Memory B cell (primary cell): Measurements from ENCODE around the gene CSH2.
A peak's percentile ranks its signal among the peaks of the same experiment; 100 is the strongest.
"Not testable (repeated sequence)": the region's sequence is repeated elsewhere in the genome, so short reads cannot be mapped to it uniquely, and the experiment has no call there.

Experiments used
- ATAC-seq: fragments of 150-1000 bp; cut with Tn5 transposase; 2 replicates; pipeline ENCODE4 v1.10.0; 2021; ENCODE audit warnings: low read depth, mild to moderate bottlenecking, moderate library complexity
- DNase-seq, 2 donors: peaks; one replicate each; pipeline ENCODE4 v3.0.0; 2022; ENCODE audit warnings: low spot score in 2 of 2
- H3K27ac Mint-ChIP-seq: one replicate; pipeline ENCODE4 v1.8.0; 2022; ENCODE audit warnings: mild to moderate bottlenecking, moderate library complexity, mixed read lengths
- H3K27me3 Mint-ChIP-seq: one replicate; pipeline ENCODE4 v1.8.0; 2022; ENCODE audit warnings: mixed read lengths
- H3K36me3 Mint-ChIP-seq: one replicate; pipeline ENCODE4 v1.8.0; 2022; ENCODE audit warnings: mild to moderate bottlenecking, mixed read lengths
- H3K4me1 Mint-ChIP-seq: one replicate; pipeline ENCODE4 v1.8.0; 2022; ENCODE audit warnings: mixed read lengths
- H3K4me3 Mint-ChIP-seq: one replicate; pipeline ENCODE4 v1.8.0; 2022; ENCODE audit warnings: mild to moderate bottlenecking, moderate library complexity, mixed read lengths
- H3K9me3 Mint-ChIP-seq: one replicate; pipeline ENCODE4 v1.8.0; 2022; ENCODE audit warnings: mixed read lengths

CSH2 gene

GRCh38 chr17:63854709-63855108 lies 18.8 kb downstream of the CSH2 start:
- Mint-ChIP-seq H3K4me3 (no peak overlapping the region), H3K27me3 (no peaks in the 10 kb centered on the region)
- DNase-seq, result no peak

GRCh38 chr17:63853260-63853659 lies 20.2 kb downstream of the CSH2 start:
- Mint-ChIP-seq H3K4me1 (peaks cover 6% of the 10 kb centered on the region), H3K4me3 (no peak overlapping the region), H3K27me3 (no peaks in the 10 kb centered on the region), H3K9me3 (no peaks in the 10 kb centered on the region), H3K36me3 (no peaks in the 10 kb centered on the region), H3K27ac (no peak overlapping the region)
- no peak for DNase-seq
- ATAC-seq, result no peak

More at GRCh38 chr17:63854709-63855108, 18.8 kb downstream of the CSH2 start:
- Mint-ChIP-seq H3K36me3 (no peaks in the 10 kb centered on the region), H3K27ac (no peak overlapping the region), H3K9me3 (no peaks in the 10 kb centered on the region), H3K4me1 (no peaks in the 10 kb centered on the region)
- no peak for ATAC-seq

GRCh38 chr17:63850401-63850800 lies 23.1 kb downstream of the CSH2 start:
- no peak for ATAC-seq

GRCh38 chr17:63848834-63849689 lies 24.4 kb downstream of the CSH2 start:
- ATAC-seq, result peak; percentile 94
- H3K4me1 Mint-ChIP-seq, result peaks cover 13% of the 10 kb centered on the region
- peak overlapping the region; percentile 91 for H3K4me3 Mint-ChIP-seq

More at GRCh38 chr17:63850401-63850800, 23.1 kb downstream of the CSH2 start:
- no peak overlapping the region for H3K27ac Mint-ChIP-seq
- no peaks in the 10 kb centered on the region for H3K27me3 Mint-ChIP-seq
- DNase-seq, result no peak
- H3K4me3 Mint-ChIP-seq, result no peak overlapping the region
- H3K9me3 Mint-ChIP-seq, result no peaks in the 10 kb centered on the region
- H3K36me3 Mint-ChIP-seq, result no peaks in the 10 kb centered on the region
- H3K4me1 Mint-ChIP-seq, result peaks cover 13% of the 10 kb centered on the region

GRCh38 chr17:63847525-63848249 lies 25.8 kb downstream of the CSH2 start:
- H3K9me3 Mint-ChIP-seq, result no peaks in the 10 kb centered on the region
- peak overlapping the region; percentile 84 for H3K27ac Mint-ChIP-seq
- H3K4me3 Mint-ChIP-seq, result peak overlapping the region; percentile 40
- ATAC-seq (no peak), DNase-seq (no peak)
- H3K36me3 Mint-ChIP-seq, result no peaks in the 10 kb centered on the region
- H3K27me3 Mint-ChIP-seq, result no peaks in the 10 kb centered on the region
- H3K4me1 Mint-ChIP-seq, result peaks cover 13% of the 10 kb centered on the region

More at GRCh38 chr17:63848834-63849689, 24.4 kb downstream of the CSH2 start:
- no peaks in the 10 kb centered on the region for H3K27me3 Mint-ChIP-seq
- no peaks in the 10 kb centered on the region for H3K36me3 Mint-ChIP-seq
- H3K9me3 Mint-ChIP-seq, result no peaks in the 10 kb centered on the region
- DNase-seq, result peak; percentile 98 to 99
- peak overlapping the region; percentile 96 for H3K27ac Mint-ChIP-seq

GRCh38 chr17:63845509-63845908 lies 28.0 kb downstream of the CSH2 start:
- DNase-seq (no peak), ATAC-seq (no peak)
- Mint-ChIP-seq H3K36me3 (no peaks in the 10 kb centered on the region), H3K27ac (no peak overlapping the region), H3K27me3 (no peaks in the 10 kb centered on the region), H3K9me3 (no peaks in the 10 kb centered on the region), H3K4me1 (peaks cover 21% of the 10 kb centered on the region), H3K4me3 (no peak overlapping the region)

GRCh38 chr17:63843910-63844677 lies 29.4 kb downstream of the CSH2 start:
- Mint-ChIP-seq H3K27me3 (no peaks in the 10 kb centered on the region), H3K9me3 (no peaks in the 10 kb centered on the region), H3K4me1 (peaks cover 23% of the 10 kb centered on the region), H3K27ac (peak overlapping the region; percentile 89), H3K4me3 (peak overlapping the region; percentile 84), H3K36me3 (no peaks in the 10 kb centered on the region)
- ATAC-seq (no peak), DNase-seq (no peak)

- H3K9me3 Mint-ChIP-seq, H3K27me3 Mint-ChIP-seq, H3K36me3 Mint-ChIP-seq: not testable (repeated sequence)
- H3K4me3 Mint-ChIP-seq, result peak overlapping the region; percentile 84
- peak overlapping the region; percentile 89 for H3K27ac Mint-ChIP-seq
- peak in 1 of 2 donors; percentile 36 for DNase-seq
- peak; percentile 48 for ATAC-seq
- peaks cover 18% of the 10 kb centered on the region for H3K4me1 Mint-ChIP-seq
Measured at GRCh38 chr17:63843387-63843888, 30.0 kb downstream of the CSH2 start.

GRCh38 chr17:63842540-63843386 lies 30.7 kb downstream of the CSH2 start, which contains the start of gene SMARCD2:
SMARCD2 (minus strand) TSS chr17:63842685; CDS start chr17:63842674, 11 bp downstream.
- peaks cover 16% of the 10 kb centered on the region for H3K4me1 Mint-ChIP-seq
- H3K36me3 Mint-ChIP-seq, result no peaks in the 10 kb centered on the region
- DNase-seq, result peak; percentile 93 to 97
- peak; percentile 82 for ATAC-seq
- no peaks in the 10 kb centered on the region for H3K27me3 Mint-ChIP-seq
- peak within 1 kb of the TSS; percentile 89 for H3K27ac Mint-ChIP-seq
- peak within 1 kb of the TSS; percentile 95 for H3K4me3 Mint-ChIP-seq
- no peaks in the 10 kb centered on the region for H3K9me3 Mint-ChIP-seq

- Mint-ChIP-seq H3K27me3 (no peaks in the 10 kb centered on the region), H3K4me3 (peak overlapping the region; percentile 95), H3K36me3 (no peaks in the 10 kb centered on the region), H3K4me1 (peaks cover 14% of the 10 kb centered on the region), H3K9me3 (no peaks in the 10 kb centered on the region), H3K27ac (peak overlapping the region; percentile 76)
- DNase-seq (no peak), ATAC-seq (peak; percentile 17)
Measured at GRCh38 chr17:63842173-63842539, 31.3 kb downstream of the CSH2 start.

GRCh38 chr17:63841350-63842172 lies 31.9 kb downstream of the CSH2 start:
- no peaks in the 10 kb centered on the region for H3K36me3 Mint-ChIP-seq
- peak overlapping the region; percentile 95 for H3K4me3 Mint-ChIP-seq
- H3K4me1 Mint-ChIP-seq, result peaks cover 14% of the 10 kb centered on the region
- DNase-seq (no peak), ATAC-seq (no peak)
- H3K9me3 Mint-ChIP-seq, result no peaks in the 10 kb centered on the region
- peak overlapping the region; percentile 76 for H3K27ac Mint-ChIP-seq
- no peaks in the 10 kb centered on the region for H3K27me3 Mint-ChIP-seq

- H3K27me3 Mint-ChIP-seq, result no peaks in the 10 kb centered on the region
- peaks cover 14% of the 10 kb centered on the region for H3K4me1 Mint-ChIP-seq
- H3K36me3 Mint-ChIP-seq, result no peaks in the 10 kb centered on the region
- H3K9me3 Mint-ChIP-seq, result no peaks in the 10 kb centered on the region
- DNase-seq, result no peak
- H3K27ac Mint-ChIP-seq, result peak overlapping the region; percentile 76
- no peak for ATAC-seq
- peak overlapping the region; percentile 95 for H3K4me3 Mint-ChIP-seq
Measured at GRCh38 chr17:63840591-63841349, 32.7 kb downstream of the CSH2 start.
